ENCODE data around the gene IL13RA2. TPM values are rescaled to one million over a fixed set of nuclear protein-coding genes. Genes with fewer than 3 reads are reported as not detected.

The IL13RA2 gene, protein sequence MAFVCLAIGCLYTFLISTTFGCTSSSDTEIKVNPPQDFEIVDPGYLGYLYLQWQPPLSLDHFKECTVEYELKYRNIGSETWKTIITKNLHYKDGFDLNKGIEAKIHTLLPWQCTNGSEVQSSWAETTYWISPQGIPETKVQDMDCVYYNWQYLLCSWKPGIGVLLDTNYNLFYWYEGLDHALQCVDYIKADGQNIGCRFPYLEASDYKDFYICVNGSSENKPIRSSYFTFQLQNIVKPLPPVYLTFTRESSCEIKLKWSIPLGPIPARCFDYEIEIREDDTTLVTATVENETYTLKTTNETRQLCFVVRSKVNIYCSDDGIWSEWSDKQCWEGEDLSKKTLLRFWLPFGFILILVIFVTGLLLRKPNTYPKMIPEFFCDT
- 1.5 and 2.0 TPM in 2 replicates for total RNA-seq (2014; rRNA removed; shearing (Covaris generic))

DNA sequence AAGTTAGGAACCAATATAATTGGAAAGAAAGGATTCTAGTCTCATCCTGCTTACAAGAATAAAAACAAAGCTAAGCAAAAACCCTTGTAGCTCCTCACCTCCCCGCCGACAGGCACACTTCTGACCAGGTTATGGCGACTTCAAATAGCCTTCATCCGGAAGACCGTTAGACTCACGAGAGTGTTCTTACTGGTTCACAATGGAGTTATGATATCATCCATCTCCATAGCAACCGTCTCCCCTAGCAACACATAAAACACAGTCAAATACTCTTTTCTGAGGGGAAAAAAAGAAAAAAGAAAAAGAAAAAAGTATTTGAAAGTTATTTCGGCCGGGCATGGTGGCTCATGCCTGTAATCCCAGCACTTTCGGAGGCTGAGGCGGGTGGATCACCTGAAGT is at the start of gene IL13RA2:
IL13RA2 (minus strand) TSS at position 162 of the 400 bp plus-strand sequence. CDS start 347 bp downstream, outside the sequence.
- in situ Hi-C loops (cut with HindIII; ENCODE audit: low sequenced_read_pairs): no loop called here
- DNase-seq (ENCODE audit: low spot score): no peak

DNA sequence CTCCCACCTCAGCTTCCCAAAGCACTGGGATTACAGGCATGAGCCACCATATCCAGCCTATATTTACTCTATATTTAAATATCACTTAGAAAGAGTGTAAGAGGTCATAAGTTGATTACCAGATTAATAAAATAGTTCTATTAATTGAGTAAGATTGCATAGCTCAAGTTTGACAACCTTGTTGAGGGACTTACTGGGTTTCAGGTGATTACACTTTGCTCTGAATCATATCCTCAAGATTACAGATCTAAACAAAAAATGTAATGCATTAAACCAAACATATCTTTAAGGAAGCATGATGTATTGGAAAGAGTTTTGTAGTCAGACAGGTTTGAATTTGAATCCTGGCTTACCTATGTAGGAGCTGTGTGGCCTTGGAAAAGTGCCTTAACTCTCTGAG is 47.9 kb upstream of the IL13RA2 start:
- in situ Hi-C loops (cut with HindIII; ENCODE audit: low sequenced_read_pairs): no loop called here
- DNase-seq (ENCODE audit: low spot score): no peak

DNA sequence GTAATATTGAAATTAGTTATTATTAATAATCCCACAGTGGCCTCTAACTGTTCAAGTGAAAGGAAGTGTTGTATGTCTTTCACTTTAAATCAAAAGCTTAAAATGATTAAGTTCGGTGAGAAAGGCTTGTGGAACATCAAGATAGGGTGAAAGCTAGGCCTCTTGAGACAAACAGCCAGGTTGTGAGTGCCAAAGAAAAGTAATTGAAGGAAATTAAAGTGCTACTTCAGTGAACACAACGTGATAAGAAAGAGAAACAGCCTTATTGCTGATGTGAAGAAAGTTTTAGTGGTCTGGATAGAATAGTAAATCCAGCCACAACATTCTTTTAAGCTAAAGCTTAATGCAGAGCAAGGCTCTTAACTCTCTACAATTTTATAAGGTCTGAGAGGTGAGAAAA is 42.6 kb upstream of the IL13RA2 start:
- no peak for DNase-seq (ENCODE audit: low spot score)

DNA sequence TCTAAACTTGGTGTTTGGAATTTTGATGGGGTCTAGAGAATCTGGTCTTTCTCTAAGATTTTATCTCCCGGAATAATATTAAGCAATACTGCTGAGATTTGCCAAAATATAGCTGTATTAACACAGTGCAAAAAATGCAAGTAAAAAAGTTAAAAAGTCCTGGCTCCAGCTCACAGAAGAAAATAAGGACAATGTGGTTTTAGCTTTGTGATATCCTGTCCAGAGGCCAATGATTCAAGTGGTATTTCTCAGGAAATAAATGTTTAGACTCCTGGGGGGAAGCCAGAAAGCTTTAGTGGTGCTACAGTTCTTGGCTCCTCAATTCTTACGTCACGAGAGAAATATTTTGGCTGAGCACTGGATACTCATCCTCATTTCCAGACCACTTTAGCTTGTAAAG is 40.9 kb upstream of the IL13RA2 start:
- DNase-seq (ENCODE audit: low spot score): no peak
- in situ Hi-C loops (cut with HindIII; ENCODE audit: low sequenced_read_pairs): no loop called here

More for the DNA sequence above, 42.6 kb upstream of the IL13RA2 start:
- in situ Hi-C loops (cut with HindIII; ENCODE audit: low sequenced_read_pairs): no loop called here

DNA sequence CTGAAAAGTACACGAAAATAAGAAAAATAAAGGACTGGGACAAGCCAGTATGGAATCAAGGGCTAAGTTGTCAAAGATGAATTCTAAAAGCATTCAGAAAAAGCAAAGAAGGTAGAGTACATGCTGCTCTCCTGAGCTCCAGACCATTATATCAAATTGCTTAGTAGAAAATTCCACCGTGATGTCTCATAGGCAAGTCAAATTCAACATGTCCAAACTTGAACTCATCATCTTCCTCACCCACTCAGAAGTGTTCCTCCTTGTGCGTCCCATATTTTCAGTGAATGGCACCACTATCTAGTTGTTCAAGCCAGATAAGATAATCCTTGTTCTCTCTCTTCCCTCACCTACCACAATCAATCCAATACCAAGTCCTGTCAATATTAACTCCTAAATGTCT is 37.5 kb upstream of the IL13RA2 start:
- in situ Hi-C loops (cut with HindIII; ENCODE audit: low sequenced_read_pairs): no loop called here
- DNase-seq (ENCODE audit: low spot score): no peak

DNA sequence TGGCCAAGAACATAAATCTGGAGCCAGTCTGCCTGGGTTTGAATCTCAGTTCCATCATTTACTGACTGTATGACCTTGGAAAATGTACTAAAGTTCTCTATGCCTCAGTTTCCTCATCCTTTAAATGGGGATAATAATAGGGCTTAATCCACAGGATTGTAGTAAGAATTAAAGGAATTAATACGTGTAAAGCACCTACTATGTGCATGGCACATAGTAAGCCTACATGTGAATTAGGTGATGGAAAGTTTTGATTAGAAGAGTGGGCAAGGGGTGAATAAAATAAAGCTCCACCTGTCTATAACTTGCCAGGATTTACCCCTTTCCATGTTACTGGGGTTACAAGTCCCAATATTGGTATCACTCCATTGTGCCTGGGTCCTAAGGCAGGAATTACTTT is 35.8 kb upstream of the IL13RA2 start:
- DNase-seq (ENCODE audit: low spot score): no peak
- in situ Hi-C loops (cut with HindIII; ENCODE audit: low sequenced_read_pairs): no loop called here

DNA sequence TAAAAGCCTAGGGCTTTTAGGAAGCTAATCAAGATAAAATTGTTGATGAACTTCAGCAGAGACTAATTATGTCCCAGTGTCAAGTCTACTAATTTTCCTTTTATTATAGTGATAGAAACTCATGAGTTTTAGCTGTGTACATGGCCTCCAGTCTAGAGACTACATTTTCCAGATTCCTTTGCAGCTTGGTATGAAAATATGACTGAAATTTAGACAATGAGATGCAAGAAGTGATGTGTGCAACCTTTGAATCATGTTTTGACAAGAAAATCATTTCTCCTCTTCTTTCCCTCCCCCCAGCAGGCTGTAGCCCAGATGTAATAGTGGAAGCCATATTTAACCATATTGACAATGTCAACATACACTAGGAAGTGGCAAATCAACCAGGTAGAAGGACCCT is 30.3 kb upstream of the IL13RA2 start:
- in situ Hi-C loops (cut with HindIII; ENCODE audit: low sequenced_read_pairs): no loop called here
- DNase-seq (ENCODE audit: low spot score): no peak

DNA sequence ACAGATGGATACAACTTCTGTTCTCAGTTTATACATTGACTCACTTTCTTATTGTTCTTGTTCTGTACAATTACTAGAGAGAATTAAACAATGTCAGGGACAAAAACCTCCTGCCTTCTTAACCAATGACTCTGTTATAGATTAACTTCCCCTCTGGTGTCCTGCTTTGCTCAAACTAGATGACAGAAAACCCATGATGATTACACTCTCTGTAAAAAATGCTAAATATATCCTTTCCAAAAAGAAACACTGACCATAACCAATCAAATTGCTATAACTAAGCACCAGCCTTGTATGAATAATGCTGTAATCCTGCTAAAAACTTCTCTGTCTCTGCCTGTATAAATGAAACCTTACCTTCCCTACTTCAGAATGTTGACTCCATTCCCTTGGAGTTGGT is 29.8 kb upstream of the IL13RA2 start:
- no peak for DNase-seq (ENCODE audit: low spot score)
- in situ Hi-C loops (cut with HindIII; ENCODE audit: low sequenced_read_pairs): no loop called here

DNA sequence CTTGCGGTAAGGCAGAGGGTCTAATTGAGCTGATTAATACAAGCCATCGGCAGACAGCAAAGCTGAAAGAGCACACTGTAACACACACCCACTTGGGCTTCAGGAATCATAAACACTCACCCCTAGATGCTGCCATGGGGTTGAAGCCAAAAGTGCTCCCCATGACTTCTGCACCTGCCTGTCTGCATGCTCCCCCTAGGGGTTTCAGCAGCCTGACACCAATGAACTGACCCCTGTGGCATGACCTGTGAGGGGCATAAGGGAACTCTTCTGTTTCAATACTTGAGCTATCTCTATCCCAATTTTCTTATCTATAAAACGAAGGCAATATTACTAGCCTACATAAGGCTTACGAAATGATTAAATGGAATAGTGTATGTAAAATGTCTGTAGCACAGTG is 23.0 kb upstream of the IL13RA2 start:
- in situ Hi-C loops (cut with HindIII; ENCODE audit: low sequenced_read_pairs): no loop called here

DNA sequence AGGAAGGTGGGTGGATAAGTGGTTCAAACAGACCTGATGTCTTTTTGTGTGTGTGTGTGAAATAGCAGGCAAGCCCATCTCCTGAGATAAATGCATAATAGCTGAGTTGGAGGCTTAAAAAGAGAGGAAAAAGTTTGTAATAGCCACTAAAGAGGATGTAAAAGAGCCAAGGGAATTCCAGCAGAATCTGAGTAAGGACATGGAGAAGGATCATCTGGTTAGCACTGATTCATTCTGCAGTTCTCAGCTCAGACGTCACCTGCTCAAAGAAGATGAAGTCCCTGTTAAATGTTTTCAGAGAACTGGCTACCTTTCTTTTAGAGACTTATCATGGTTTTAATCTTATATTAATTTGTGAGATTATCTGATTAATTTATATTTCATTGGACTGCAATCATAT is 21.0 kb upstream of the IL13RA2 start:
- in situ Hi-C loops (cut with HindIII; ENCODE audit: low sequenced_read_pairs): no loop called here

More for the DNA sequence above, 23.0 kb upstream of the IL13RA2 start:
- DNase-seq (ENCODE audit: low spot score): no peak

DNA sequence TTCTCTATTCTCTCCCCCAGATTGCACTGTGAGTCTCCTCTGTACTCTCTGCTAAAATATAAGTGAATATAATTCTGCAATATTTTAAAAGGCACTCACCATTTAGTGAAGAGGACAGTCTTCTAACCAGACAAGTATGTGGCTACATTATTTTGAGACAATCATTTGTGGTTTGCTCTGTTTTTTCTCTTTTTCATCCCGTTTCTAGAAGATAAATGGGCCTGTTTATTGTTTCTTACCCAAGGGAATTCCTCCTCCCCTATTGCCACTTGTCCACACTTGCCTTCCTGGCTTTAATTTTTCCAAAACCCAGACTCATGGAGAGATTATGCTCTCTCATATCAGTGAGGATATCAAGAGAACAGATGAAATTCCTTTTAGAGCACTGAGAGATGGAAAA is 18.6 kb upstream of the IL13RA2 start:
- in situ Hi-C loops (cut with HindIII; ENCODE audit: low sequenced_read_pairs): no loop called here
- DNase-seq (ENCODE audit: low spot score): no peak

More for the DNA sequence above, 21.0 kb upstream of the IL13RA2 start:
- DNase-seq (ENCODE audit: low spot score): no peak

DNA sequence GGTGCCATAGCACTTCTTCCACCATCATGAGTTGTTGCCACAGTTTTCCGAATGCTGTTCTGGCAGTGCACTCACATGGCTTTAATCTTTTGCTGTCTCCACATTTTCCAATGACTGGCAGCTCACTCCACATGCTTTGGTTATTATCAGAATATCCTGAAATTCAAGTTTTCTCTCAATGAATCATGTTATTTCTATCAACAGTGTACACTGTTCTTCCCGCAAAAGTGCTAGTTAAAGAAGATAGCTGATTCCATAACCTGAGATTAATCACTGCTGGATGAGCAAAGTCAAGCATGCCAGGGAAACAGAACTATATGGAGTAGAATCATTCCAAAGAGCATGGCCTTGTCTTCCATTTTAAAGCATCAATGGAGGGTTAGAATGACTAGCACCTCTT is 14.6 kb upstream of the IL13RA2 start:
- no peak for DNase-seq (ENCODE audit: low spot score)
- in situ Hi-C loops (cut with HindIII; ENCODE audit: low sequenced_read_pairs): no loop called here

DNA sequence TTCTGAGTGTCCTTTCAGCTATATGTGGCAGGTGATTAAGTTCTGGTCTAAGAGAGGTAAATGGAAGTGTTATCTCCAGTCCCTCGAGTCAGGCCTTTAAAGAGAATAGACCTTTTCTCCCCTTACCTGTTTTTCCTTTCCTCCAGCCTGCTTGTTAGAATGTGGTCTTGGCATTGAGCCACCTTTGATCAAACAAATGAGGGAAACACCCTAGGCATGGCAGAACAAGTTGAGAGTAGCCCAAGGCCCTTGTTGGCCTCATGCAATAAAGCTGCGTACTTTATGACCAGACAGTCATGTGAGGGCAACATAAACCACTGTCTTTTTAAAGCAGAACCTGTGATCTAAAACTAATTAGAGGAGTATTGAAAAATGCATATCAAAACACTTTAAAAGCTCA is 13.2 kb upstream of the IL13RA2 start:
- in situ Hi-C loops (cut with HindIII; ENCODE audit: low sequenced_read_pairs): no loop called here

DNA sequence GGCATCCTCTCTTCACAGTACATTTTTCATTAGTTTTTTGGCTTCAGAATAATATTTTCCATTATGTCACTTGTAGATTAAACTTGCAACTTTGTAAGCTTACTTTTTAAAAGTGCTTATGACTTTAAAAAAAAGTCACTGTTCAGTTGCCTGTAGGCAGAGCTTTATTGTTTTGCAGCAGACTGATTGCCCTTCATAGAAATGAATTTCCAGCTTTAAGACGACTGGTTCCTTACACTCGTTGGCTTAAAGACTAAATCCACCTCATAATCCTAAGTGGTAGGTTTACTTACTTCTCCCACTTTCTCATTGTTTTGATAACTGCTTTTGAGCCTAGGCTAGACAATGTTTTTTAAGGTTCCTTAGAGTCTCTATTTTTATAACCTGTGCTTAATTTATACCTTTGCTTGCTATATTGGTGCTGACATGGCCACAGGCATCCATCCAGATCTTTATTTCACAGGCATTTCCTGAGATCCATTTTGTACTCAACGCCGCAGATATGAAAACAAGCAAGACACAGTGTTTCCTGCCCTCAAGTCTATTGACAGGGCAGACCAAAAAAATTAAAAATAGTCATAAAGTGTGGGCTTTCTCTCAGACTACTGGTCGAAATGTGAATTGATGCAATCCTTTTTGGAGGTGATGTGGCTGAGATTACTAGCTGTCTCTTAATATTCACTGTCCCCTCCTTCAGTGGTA is 12.6 kb upstream of the IL13RA2 start:
- in situ Hi-C loops (cut with HindIII; ENCODE audit: low sequenced_read_pairs): no loop called here

More for the DNA sequence above, 13.2 kb upstream of the IL13RA2 start:
- DNase-seq (ENCODE audit: low spot score): no peak

DNA sequence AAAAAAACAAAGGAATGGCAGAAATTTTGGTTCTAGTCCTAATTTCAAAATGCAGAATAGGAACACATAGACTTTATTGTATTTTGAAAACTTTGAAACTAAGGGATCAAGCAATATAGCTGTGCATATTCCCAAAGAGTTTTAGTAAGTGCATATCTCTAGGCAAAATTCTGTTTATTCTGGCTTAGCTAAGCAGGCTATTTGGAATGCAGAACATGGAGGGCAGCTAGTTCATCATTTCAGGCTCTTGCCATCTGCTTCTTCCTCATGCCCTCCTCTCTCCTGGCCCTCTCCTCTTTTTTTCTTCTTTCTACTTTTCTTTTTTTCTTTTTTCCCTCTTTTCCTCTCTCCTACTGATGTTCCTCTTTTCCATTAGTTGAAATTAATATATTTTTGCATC is 12.0 kb upstream of the IL13RA2 start:
- DNase-seq (ENCODE audit: low spot score): no peak
- in situ Hi-C loops (cut with HindIII; ENCODE audit: low sequenced_read_pairs): no loop called here

More for the DNA sequence above, 12.6 kb upstream of the IL13RA2 start:
- DNase-seq (ENCODE audit: low spot score): no peak

DNA sequence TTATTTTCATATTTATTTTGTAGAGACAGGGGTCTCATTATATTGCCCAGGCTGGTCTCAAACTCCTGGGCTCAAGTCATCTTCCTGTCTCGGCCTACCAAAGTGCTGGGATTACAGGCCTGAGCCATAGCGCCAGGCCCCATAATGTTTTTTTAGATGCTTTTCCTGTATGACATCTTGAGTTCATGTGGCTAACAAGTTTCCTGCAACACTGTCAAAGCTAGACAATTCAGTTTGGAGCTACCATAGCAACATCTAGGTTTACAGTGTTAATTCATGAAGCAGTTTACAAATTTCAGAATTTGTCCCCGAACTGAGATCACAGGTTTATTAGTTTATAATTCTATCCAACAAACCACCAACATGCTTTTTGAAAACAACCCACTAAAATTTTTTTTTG is 6.4 kb upstream of the IL13RA2 start:
- in situ Hi-C loops (cut with HindIII; ENCODE audit: low sequenced_read_pairs): no loop called here
- DNase-seq (ENCODE audit: low spot score): no peak

DNA sequence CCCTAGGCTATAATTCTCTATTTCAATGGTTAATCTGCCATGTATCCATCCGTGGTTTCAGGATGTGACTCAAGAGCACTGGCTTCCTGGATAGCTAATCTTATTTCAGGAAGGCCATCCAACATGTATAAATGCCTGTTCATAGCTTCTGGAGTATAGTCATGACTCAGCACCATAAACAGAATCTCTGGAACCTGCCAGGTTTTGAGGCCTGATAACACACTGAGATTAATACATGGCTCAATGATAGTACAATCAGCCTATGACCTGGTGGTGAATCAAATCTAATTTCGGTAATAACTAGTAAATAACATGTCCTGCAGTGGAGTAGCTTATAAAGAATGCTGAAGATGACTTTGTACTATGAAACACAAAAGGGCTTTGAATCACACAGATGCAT is 5.7 kb upstream of the IL13RA2 start:
- in situ Hi-C loops (cut with HindIII; ENCODE audit: low sequenced_read_pairs): no loop called here
- no peak for DNase-seq (ENCODE audit: low spot score)

DNA sequence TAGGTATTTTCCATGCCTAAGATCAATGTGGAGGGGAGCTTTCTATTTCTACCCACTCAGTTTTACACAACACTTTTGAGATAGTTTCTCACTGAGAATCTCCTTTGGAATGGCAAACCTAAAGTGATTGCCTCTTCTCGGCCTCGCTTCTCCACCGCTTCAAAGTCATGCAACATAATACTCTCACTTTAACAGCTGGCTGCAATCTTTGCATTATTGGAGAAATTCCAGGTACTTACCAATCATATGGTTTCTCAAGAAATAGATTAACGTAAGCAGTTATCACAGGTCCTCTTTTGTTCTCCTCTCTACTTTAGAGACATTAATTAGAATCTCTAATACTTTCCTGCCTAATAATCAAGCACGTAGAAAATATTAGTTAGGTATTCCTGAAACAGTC is 3.7 kb upstream of the IL13RA2 start:
- DNase-seq (ENCODE audit: low spot score): no peak
- in situ Hi-C loops (cut with HindIII; ENCODE audit: low sequenced_read_pairs): no loop called here

DNA sequence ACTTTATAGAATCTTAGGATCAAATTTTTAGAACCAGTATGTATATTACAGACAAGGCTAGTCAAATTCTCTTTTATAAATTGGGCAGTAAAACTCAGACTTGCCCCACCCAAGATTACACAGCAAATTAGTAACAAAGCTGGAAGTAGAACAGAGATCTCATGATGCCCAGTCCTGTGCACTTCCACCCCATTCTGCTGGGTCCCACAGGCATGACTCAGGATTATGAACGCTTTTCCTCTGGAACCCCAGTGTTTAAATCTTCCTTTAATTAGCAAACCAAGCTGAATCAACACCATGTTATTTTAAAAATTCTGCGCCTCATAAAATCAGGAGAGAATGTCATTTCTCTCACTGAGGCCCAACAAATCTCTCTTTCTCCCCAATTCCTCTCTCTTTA is 1.5 kb upstream of the IL13RA2 start:
- no peak for DNase-seq (ENCODE audit: low spot score)
- in situ Hi-C loops (cut with HindIII; ENCODE audit: low sequenced_read_pairs): no loop called here

DNA sequence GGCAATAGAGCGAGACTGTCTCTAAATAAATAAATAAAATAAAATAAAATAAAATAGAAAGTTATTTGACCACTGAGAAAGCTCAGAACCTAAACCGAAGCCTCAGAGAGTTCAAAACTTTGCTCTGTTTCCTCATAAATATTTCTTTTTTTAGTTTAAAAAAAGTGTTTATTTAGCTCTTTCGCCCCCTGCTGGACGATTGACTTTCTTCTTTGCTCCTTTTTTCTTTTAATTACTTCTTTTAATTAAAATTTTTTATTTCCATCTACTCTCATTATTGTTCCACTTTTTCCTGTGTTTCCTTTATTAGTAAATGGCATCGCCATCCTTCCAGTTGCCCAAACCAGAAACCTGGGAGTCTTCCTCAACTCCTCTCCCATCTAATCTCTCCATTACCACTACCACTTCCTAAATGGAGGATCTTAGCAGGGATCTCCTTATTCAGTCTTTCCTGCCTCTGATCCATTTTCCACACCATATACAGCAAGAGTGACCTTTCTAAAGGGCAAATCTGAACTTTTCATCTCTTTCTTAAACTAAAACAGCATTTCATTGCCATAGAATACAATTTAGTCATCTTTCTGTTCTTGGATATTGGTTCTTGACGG is 728 bp upstream of the IL13RA2 start:
- in situ Hi-C loops (cut with HindIII; ENCODE audit: low sequenced_read_pairs): no loop called here
- DNase-seq (ENCODE audit: low spot score): no peak

All from G401 (cell line).